IMR-90 (cell line): ENCODE data around the gene FCHO1. TPM values are rescaled to one million over a fixed set of nuclear protein-coding genes. Genes with fewer than 3 reads are reported as not detected.

Experiments
- ATAC-seq: fragments of 200-7000 bp; cut with Tn5 transposase; 2 replicates; pipeline ENCODE4 v1.9.1; 2020; ENCODE audit warnings: low read depth, mild to moderate bottlenecking, moderate library complexity
- BruUV-seq: library from RNA; stranded (reverse); fragments of 400-500 nt; replicated peaks from 2 replicates; lab custom pipeline; 2021; lab: Mats Ljungman, UMichigan
- CTCF ChIA-PET: fragments of 300-600 bp; formaldehyde crosslinking; extraction: SDS; loops from one replicate; lab custom pipeline; 2021; ENCODE audit warnings: antibody characterized with exemption; lab: Yijun Ruan, JAX
- POLR2A ChIA-PET: fragments of 300-600 bp; sonication (Branson Sonifier 250); formaldehyde crosslinking; loops from one replicate; lab custom pipeline; 2022; ENCODE audit warnings: antibody characterized with exemption; ENCODE audit not compliant: unreplicated experiment; lab: Charles Lee
- DNase-seq: peaks from one replicate; pipeline ENCODE4 v3.0.0; 2013
- H2AFZ ChIP-seq: replicated peaks from 2 replicates; pipeline ENCODE3; 2013; ENCODE audit warnings: low read length, mild to moderate bottlenecking; ENCODE audit not compliant: poor library complexity
- H2AK5ac ChIP-seq: 2 replicates; pipeline ENCODE4 v1.6.1; 2013; ENCODE audit warnings: low read depth, low read length, inconsistent platforms
- H2AK9ac ChIP-seq: replicated peaks from 2 replicates; pipeline ENCODE3; 2013; ENCODE audit warnings: mild to moderate bottlenecking, low read depth, low read length, moderate library complexity; ENCODE audit not compliant: poor library complexity
- H2BK120ac ChIP-seq: 2 replicates; pipeline ENCODE4 v1.6.1; 2013; ENCODE audit warnings: low read depth, low read length, inconsistent platforms
- H2BK15ac ChIP-seq: 3 replicates; pipeline ENCODE4 v1.6.1; 2013; ENCODE audit warnings: low read depth, low read length, inconsistent platforms
- H2BK20ac ChIP-seq: 2 replicates; pipeline ENCODE4 v1.6.1; 2013; ENCODE audit warnings: low read depth, mild to moderate bottlenecking, inconsistent platforms, low read length, moderate library complexity
- H2BK5ac ChIP-seq: 2 replicates; pipeline ENCODE4 v1.6.1; 2013; ENCODE audit warnings: mild to moderate bottlenecking, low read depth, low read length, inconsistent platforms; ENCODE audit not compliant: poor library complexity, severe bottlenecking
- H3K14ac ChIP-seq: replicated peaks from 2 replicates; pipeline ENCODE4 v1.6.1; 2013; ENCODE audit warnings: low read depth, low read length, inconsistent platforms
- H3K18ac ChIP-seq: 2 replicates; pipeline ENCODE4 v1.6.1; 2013; ENCODE audit warnings: low read depth, low read length, control low read depth
- H3K23ac ChIP-seq: 2 replicates; pipeline ENCODE4 v1.6.1; 2013; ENCODE audit warnings: low read depth, low read length, inconsistent platforms
- H3K27ac ChIP-seq: 2 replicates; pipeline ENCODE4 v1.5.1; 2013; ENCODE audit warnings: mild to moderate bottlenecking, control low read depth, low read length; ENCODE audit not compliant: insufficient read depth
- H3K27me3 ChIP-seq: 2 replicates; pipeline ENCODE4 v1.6.1; 2013; ENCODE audit warnings: low read length; ENCODE audit not compliant: control insufficient read depth, insufficient read depth
- H3K36me3 ChIP-seq: 2 replicates; pipeline ENCODE4 v1.6.1; 2013; ENCODE audit warnings: low read length, mixed read lengths; ENCODE audit not compliant: control insufficient read depth, insufficient read depth
- H3K4ac ChIP-seq: 2 replicates; pipeline ENCODE4 v1.6.1; 2013; ENCODE audit warnings: low read depth, low read length, inconsistent platforms
- H3K4me1 ChIP-seq: 2 replicates; pipeline ENCODE4 v1.6.1; 2013; ENCODE audit warnings: low read length, mixed read lengths; ENCODE audit not compliant: control insufficient read depth, insufficient read depth
- H3K4me2 ChIP-seq: 2 replicates; pipeline ENCODE4 v1.6.1; 2013; ENCODE audit warnings: low read depth, mild to moderate bottlenecking, control low read depth, low read length, moderate library complexity
- H3K4me3 ChIP-seq: 2 replicates; pipeline ENCODE4 v1.5.1; 2013; ENCODE audit warnings: low read depth, mild to moderate bottlenecking, control low read depth, low read length, moderate library complexity; ENCODE audit not compliant: insufficient read depth
- H3K56ac ChIP-seq: 2 replicates; pipeline ENCODE4 v1.6.1; 2013; ENCODE audit warnings: low read length, inconsistent platforms; ENCODE audit not compliant: insufficient read depth; ENCODE audit errors: extremely low read depth
- H3K79me1 ChIP-seq, 2 experiments: 2 replicates each; pipeline ENCODE4 v1.6.1; 2013; ENCODE audit warnings: low read length in 2 of 2, inconsistent platforms in 1 of 2, low read depth in 1 of 2
- H3K9ac ChIP-seq: 2 replicates; pipeline ENCODE4 v1.6.1; 2013; ENCODE audit warnings: low read depth, low read length, control low read depth
- H3K9me1 ChIP-seq: 2 replicates; pipeline ENCODE4 v1.6.1; 2013; ENCODE audit warnings: low read length, inconsistent platforms; ENCODE audit not compliant: insufficient read depth
- H3K9me3 ChIP-seq: 2 replicates; pipeline ENCODE4 v1.6.1; 2013; ENCODE audit warnings: low read length; ENCODE audit not compliant: control insufficient read depth, insufficient read depth
- H4K20me1 ChIP-seq: 2 replicates; pipeline ENCODE4 v1.6.1; 2013; ENCODE audit warnings: low read length, inconsistent platforms; ENCODE audit not compliant: insufficient read depth
- H4K5ac ChIP-seq: 2 replicates; pipeline ENCODE4 v1.6.1; 2013; ENCODE audit warnings: mild to moderate bottlenecking, low read depth, low read length, control low read depth
- H4K8ac ChIP-seq, 2 experiments: 2 replicates each; pipeline ENCODE4 v1.6.1; 2013; ENCODE audit warnings: low read depth in 2 of 2, low read length in 2 of 2, control low read depth in 1 of 2, inconsistent platforms in 1 of 2
- H4K91ac ChIP-seq: 2 replicates; pipeline ENCODE4 v1.6.1; 2013; ENCODE audit warnings: low read depth, low read length, inconsistent platforms; ENCODE audit not compliant: insufficient read depth
- BHLHE40 ChIP-seq: fragments of 150-350 bp; IDR thresholded peaks from 2 replicates; pipeline ENCODE4 v1.6.1; 2016; ENCODE audit warnings: mild to moderate bottlenecking, low read depth, low read length
- CEBPB ChIP-seq: IDR thresholded peaks from 2 replicates; pipeline ENCODE4 v1.6.1; 2012; ENCODE audit warnings: low read depth, low read length, improper control_type of control experiment
- CHD1 ChIP-seq: IDR thresholded peaks from 2 replicates; pipeline ENCODE4 v1.6.1; 2012; ENCODE audit warnings: low read depth, low read length, improper control_type of control experiment
- FOS ChIP-seq: fragments of 150-350 bp; IDR thresholded peaks from 2 replicates; pipeline ENCODE4 v1.6.1; 2016; ENCODE audit warnings: low read depth, low read length
- MAFK ChIP-seq: IDR thresholded peaks from 2 replicates; pipeline ENCODE4 v1.6.1; 2012; ENCODE audit warnings: low read depth, low read length, improper control_type of control experiment
- MAZ ChIP-seq: IDR thresholded peaks from 2 replicates; pipeline ENCODE4 v1.6.1; 2012; ENCODE audit warnings: low read depth, mild to moderate bottlenecking, low read length, improper control_type of control experiment, moderate library complexity, borderline replicate concordance
- MXI1 ChIP-seq: IDR thresholded peaks from 2 replicates; pipeline ENCODE4 v1.6.1; 2012; ENCODE audit warnings: low read depth, mild to moderate bottlenecking, low read length, moderate library complexity, borderline replicate concordance
- NFE2L2 ChIP-seq: fragments of 150-350 bp; IDR thresholded peaks from 2 replicates; pipeline ENCODE4 v1.6.1; 2016; ENCODE audit warnings: low read depth, mild to moderate bottlenecking, low read length
- POLR2A ChIP-seq: IDR thresholded peaks from 2 replicates; pipeline ENCODE4 v1.6.1; 2012; ENCODE audit warnings: mild to moderate bottlenecking, low read depth, low read length
- RAD21 ChIP-seq: IDR thresholded peaks from 2 replicates; pipeline ENCODE4 v1.6.1; 2012; ENCODE audit warnings: low read length, improper control_type of control experiment
- RCOR1 ChIP-seq: IDR thresholded peaks from 2 replicates; pipeline ENCODE4 v1.6.1; 2012; ENCODE audit warnings: mild to moderate bottlenecking, low read length, improper control_type of control experiment; ENCODE audit not compliant: insufficient replicate concordance
- RFX5 ChIP-seq: IDR thresholded peaks from 2 replicates; pipeline ENCODE4 v1.8.0; 2012; ENCODE audit warnings: low read depth, mild to moderate bottlenecking, low read length, moderate library complexity
- SMC3 ChIP-seq: fragments of 150-350 bp; IDR thresholded peaks from 2 replicates; pipeline ENCODE4 v1.6.1; 2016; ENCODE audit warnings: low read depth, mild to moderate bottlenecking, antibody characterized with exemption, low read length, moderate library complexity
- WGBS, 2 experiments: methylation state at CpG; one replicate each; pipeline versions ENCODE4 v1.1.5 to v1.1.7; 2013; ENCODE audit warnings: missing lambda C conversion rate in 2 of 2; ENCODE audit not compliant: insufficient read length in 1 of 2; ENCODE audit errors: extremely low coverage in 2 of 2; 5-methylcytosine and 5-hydroxymethylcytosine counted together
- dilution Hi-C: fragments of 300-500 bp; cut with HindIII; formaldehyde crosslinking; loops from one replicate; pipeline ENCODE4 v1.14.3; 2018; ENCODE audit warnings: low sequenced_read_pairs; ENCODE audit not compliant: unreplicated experiment
- in situ Hi-C: fragments of 300-500 bp; cut with MboI; formaldehyde crosslinking; loops from 3 replicates; pipeline ENCODE4 v1.14.3; 2019; ENCODE audit warnings: low sequenced_read_pairs, inconsistent platforms, mixed read lengths
- intact Hi-C: fragments of 100-400 bp; cut with micrococcal nuclease; formaldehyde crosslinking; loops from 2 replicates; pipeline ENCODE4 v1.10.0; 2022
- polyA plus RNA-seq, 3 experiments: library from polyadenylated mRNA; depleted of rRNA; stranded (reverse); fragments of >200 nt; gene quantifications; 2 replicates each; pipeline ENCODE4 v1.2.3, GENCODE V29; 2012; ENCODE audit warnings: low replicate concordance in 1 of 3
- total RNA-seq: library from RNA; depleted of rRNA; stranded (reverse); fragments of >200 nt; gene quantifications from 2 replicates; pipeline ENCODE4 v1.2.3, GENCODE V29; 2012
- TF ChIP-seq, protein P1 (sequence below): fragments of 150-350 bp; IDR thresholded peaks from 2 replicates; pipeline ENCODE4 v1.6.1; 2016; ENCODE audit warnings: low read depth, mild to moderate bottlenecking, low read length, moderate library complexity, borderline replicate concordance
- TF ChIP-seq, protein P2 (sequence below): conservative IDR thresholded peaks from 2 replicates; pipeline ENCODE4 v1.5.1; 2012; ENCODE audit warnings: mild to moderate bottlenecking, low read depth, low read length, improper control_type of control experiment
- TF ChIP-seq, protein P3 (sequence below): fragments of 150-350 bp; IDR thresholded peaks from 2 replicates; pipeline ENCODE4 v1.6.1; 2017; ENCODE audit warnings: mild to moderate bottlenecking, antibody characterized with exemption, low read length, low read depth

Gene FCHO1
- total and polyA plus RNA-seq, 2 of the 4 experiments (the other 2 are of a cell fraction), result 0.18 to 1.0 TPM

DNA sequence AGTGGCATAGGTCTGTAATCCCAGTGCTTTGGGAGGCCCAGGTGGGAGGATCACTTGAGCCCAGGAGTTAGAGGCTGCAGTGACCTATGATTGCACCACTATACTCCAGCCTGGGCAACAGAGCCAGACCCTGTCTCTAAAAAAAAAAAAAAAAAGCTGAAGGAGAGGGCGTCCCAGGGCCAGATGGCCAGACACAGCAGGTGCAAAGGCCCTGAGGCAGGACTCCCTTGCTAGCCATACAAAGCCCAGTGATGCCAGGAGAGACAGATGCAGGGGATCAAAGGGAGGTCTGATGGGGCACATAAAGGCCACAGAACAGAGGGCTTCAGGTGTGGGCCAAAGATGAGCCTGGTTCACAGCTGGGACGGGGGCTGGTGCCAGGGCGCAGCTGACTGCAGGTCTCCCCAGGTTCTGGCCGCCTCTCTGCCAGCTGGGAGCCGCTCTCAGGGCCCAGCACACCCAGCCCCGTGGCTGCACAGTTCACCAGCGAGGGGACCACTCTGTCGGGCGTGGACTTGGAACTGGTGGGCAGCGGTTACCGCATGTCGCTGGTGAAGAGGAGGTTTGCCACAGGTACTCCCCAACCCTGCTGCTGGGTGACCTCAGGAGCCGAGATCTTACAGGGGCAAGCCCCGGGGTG lies 36.1 kb downstream of the FCHO1 start:
- 90% methylated on average over 2 of the region's 14 CpGs; no CpG with 5 or more reads in 1 of the 2 experiments for WGBS, 2 experiments
- H3K36me3 ChIP-seq, result no peaks in the 10 kb centered on the region
- CTCF ChIA-PET, result no interaction called here

More for the DNA sequence above, 36.1 kb downstream of the FCHO1 start:
- Histone ChIP-seq H2AFZ (no peak overlapping the region), H3K23ac (no peak overlapping the region), H2AK5ac (no peak overlapping the region), H3K56ac (no peak overlapping the region), H3K4me2 (no peak overlapping the region), H3K27me3 (peaks cover 6% of the 10 kb centered on the region; the same call in 1 of the 2 replicates), H2BK20ac (no peak overlapping the region), H4K8ac (no peak overlapping the region), H2BK5ac (no peak overlapping the region), H4K91ac (no peak overlapping the region), H3K79me1 (no peaks in the 10 kb centered on the region), H3K14ac (no peak overlapping the region), H3K4me1 (no peaks in the 10 kb centered on the region), H4K5ac (no peak overlapping the region), H3K18ac (no peak overlapping the region), H2BK120ac (no peak overlapping the region), H3K9me1 (no peaks in the 10 kb centered on the region), H3K4me3 (no peak overlapping the region), H3K9ac (no peak overlapping the region), H2AK9ac (no peak overlapping the region), H3K27ac (no peak overlapping the region), H3K4ac (no peak overlapping the region), H2BK15ac (no peak overlapping the region), H3K9me3 (no peaks in the 10 kb centered on the region), H4K20me1 (no peaks in the 10 kb centered on the region)
- intact Hi-C loops, result loop anchor here (10.0 kb wide), 1 partner anchor 67 kb away; the partner anchor contains the start of gene RPL18A
- DNase-seq (no peak), ATAC-seq (no peak)
- in situ Hi-C loops, result no loop called here
- TF ChIP-seq MAFK, result no peak
- TF ChIP-seq FOS, result no peak
- no peak for TF ChIP-seq RCOR1
- no peak for TF ChIP-seq RAD21
- no peak for TF ChIP-seq POLR2A
- TF ChIP-seq, protein P1, sequence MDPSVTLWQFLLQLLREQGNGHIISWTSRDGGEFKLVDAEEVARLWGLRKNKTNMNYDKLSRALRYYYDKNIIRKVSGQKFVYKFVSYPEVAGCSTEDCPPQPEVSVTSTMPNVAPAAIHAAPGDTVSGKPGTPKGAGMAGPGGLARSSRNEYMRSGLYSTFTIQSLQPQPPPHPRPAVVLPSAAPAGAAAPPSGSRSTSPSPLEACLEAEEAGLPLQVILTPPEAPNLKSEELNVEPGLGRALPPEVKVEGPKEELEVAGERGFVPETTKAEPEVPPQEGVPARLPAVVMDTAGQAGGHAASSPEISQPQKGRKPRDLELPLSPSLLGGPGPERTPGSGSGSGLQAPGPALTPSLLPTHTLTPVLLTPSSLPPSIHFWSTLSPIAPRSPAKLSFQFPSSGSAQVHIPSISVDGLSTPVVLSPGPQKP, result no peak
- no peak for TF ChIP-seq NFE2L2
- no peak for TF ChIP-seq SMC3
- TF ChIP-seq CHD1, result no peak
- TF ChIP-seq MAZ, result no peak
- TF ChIP-seq MXI1, result no peak
- no peak for TF ChIP-seq BHLHE40
- TF ChIP-seq, protein P2, sequence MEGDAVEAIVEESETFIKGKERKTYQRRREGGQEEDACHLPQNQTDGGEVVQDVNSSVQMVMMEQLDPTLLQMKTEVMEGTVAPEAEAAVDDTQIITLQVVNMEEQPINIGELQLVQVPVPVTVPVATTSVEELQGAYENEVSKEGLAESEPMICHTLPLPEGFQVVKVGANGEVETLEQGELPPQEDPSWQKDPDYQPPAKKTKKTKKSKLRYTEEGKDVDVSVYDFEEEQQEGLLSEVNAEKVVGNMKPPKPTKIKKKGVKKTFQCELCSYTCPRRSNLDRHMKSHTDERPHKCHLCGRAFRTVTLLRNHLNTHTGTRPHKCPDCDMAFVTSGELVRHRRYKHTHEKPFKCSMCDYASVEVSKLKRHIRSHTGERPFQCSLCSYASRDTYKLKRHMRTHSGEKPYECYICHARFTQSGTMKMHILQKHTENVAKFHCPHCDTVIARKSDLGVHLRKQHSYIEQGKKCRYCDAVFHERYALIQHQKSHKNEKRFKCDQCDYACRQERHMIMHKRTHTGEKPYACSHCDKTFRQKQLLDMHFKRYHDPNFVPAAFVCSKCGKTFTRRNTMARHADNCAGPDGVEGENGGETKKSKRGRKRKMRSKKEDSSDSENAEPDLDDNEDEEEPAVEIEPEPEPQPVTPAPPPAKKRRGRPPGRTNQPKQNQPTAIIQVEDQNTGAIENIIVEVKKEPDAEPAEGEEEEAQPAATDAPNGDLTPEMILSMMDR, result no peak
- TF ChIP-seq, protein P3, sequence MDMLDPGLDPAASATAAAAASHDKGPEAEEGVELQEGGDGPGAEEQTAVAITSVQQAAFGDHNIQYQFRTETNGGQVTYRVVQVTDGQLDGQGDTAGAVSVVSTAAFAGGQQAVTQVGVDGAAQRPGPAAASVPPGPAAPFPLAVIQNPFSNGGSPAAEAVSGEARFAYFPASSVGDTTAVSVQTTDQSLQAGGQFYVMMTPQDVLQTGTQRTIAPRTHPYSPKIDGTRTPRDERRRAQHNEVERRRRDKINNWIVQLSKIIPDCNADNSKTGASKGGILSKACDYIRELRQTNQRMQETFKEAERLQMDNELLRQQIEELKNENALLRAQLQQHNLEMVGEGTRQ, result no peak
- no peak for TF ChIP-seq RFX5
- no peak for TF ChIP-seq CEBPB
- no TSS peak for BruUV-seq
- dilution Hi-C loops, result no loop called here
- POLR2A ChIA-PET, result interaction anchor here (0.6 kb wide), 1 partner anchor 11 kb away, joined by 4 read pairs; no protein-coding TSS in a partner anchor
